Hepatocyte (in vitro differentiated cells): ENCODE measurements around the gene MRS2. TPM values are rescaled to one million over a fixed set of nuclear protein-coding genes. Genes with fewer than 3 reads are reported as not detected.

Experiments used
- DNase-seq: peaks from one replicate; pipeline ENCODE4 v3.0.0-alpha.2; 2016; ENCODE audit warnings: low spot score
- H2AFZ ChIP-seq: fragments of 200-600 bp; sonication (generic); 2 replicates; pipeline ENCODE4 v1.6.0; 2016; ENCODE audit warnings: antibody characterized with exemption, mild to moderate bottlenecking
- H3K27ac ChIP-seq: fragments of 200-600 bp; sonication (generic); 2 replicates; pipeline ENCODE4 v1.5.1; 2016; ENCODE audit warnings: mild to moderate bottlenecking
- H3K27me3 ChIP-seq: fragments of 200-600 bp; sonication (generic); 2 replicates; pipeline ENCODE4 v1.6.1; 2016
- H3K36me3 ChIP-seq: fragments of 200-600 bp; sonication (generic); replicated peaks from 2 replicates; pipeline ENCODE4 v1.5.1; 2016; ENCODE audit warnings: low read depth; ENCODE audit not compliant: insufficient read depth
- H3K4me1 ChIP-seq: fragments of 200-600 bp; sonication (generic); 2 replicates; pipeline ENCODE4 v1.5.1; 2016; ENCODE audit warnings: mild to moderate bottlenecking, moderate library complexity; ENCODE audit not compliant: insufficient read depth
- H3K4me2 ChIP-seq: fragments of 200-600 bp; sonication (generic); 2 replicates; pipeline ENCODE4 v1.6.0; 2016
- H3K4me3 ChIP-seq: fragments of 200-600 bp; sonication (generic); 2 replicates; pipeline ENCODE4 v1.5.1; 2016; ENCODE audit warnings: mild to moderate bottlenecking
- H3K79me2 ChIP-seq: fragments of 200-600 bp; sonication (generic); 2 replicates; pipeline ENCODE4 v1.6.0; 2017; ENCODE audit warnings: mild to moderate bottlenecking
- H3K9me2 ChIP-seq: fragments of 200-600 bp; sonication (generic); replicated peaks from 2 replicates; pipeline ENCODE4 v1.6.0; 2017; ENCODE audit warnings: mild to moderate bottlenecking; ENCODE audit not compliant: insufficient read depth
- H3K9me3 ChIP-seq: fragments of 200-600 bp; sonication (generic); 2 replicates; pipeline ENCODE4 v1.5.1; 2016; ENCODE audit warnings: low read depth, mild to moderate bottlenecking
- H4K20me1 ChIP-seq: fragments of 200-600 bp; sonication (generic); 2 replicates; pipeline ENCODE4 v1.6.0; 2016; ENCODE audit warnings: mild to moderate bottlenecking; ENCODE audit not compliant: insufficient read depth, poor library complexity, severe bottlenecking
- CTCF ChIP-seq: fragments of 200-600 bp; sonication (generic); IDR thresholded peaks from 2 replicates; pipeline ENCODE4 v1.5.1; 2016; ENCODE audit warnings: antibody characterized with exemption, mild to moderate bottlenecking; ENCODE audit not compliant: poor library complexity
- EZH2 ChIP-seq: fragments of 200-600 bp; sonication (generic); IDR thresholded peaks from 2 replicates; pipeline ENCODE4 v1.6.1; 2016; ENCODE audit warnings: antibody characterized with exemption, mild to moderate bottlenecking, borderline replicate concordance
- EZH2phosphoT487 ChIP-seq: fragments of 200-600 bp; sonication (generic); IDR thresholded peaks from one replicate; pipeline ENCODE4 v1.6.1; 2018; ENCODE audit warnings: antibody characterized with exemption, mild to moderate bottlenecking, low read depth, moderate library complexity; ENCODE audit not compliant: unreplicated experiment, severe bottlenecking
- WGBS: methylation state at CpG from one replicate; pipeline ENCODE4 v1.1.6; 2016; ENCODE audit warnings: low lambda C conversion rate; ENCODE audit errors: missing lambda C conversion rate; 5-methylcytosine and 5-hydroxymethylcytosine counted together
- polyA plus RNA-seq: library from polyadenylated mRNA; unstranded; fragments of >200 nt; fragmentation: Nextera tagmentation; extraction: Ambion mirVana; gene quantifications from 2 replicates; pipeline ENCODE4 v1.2.1, GENCODE V29; 2016
- total RNA-seq: library from RNA; depleted of rRNA; stranded (reverse); fragments of >200 nt; gene quantifications from 2 replicates; pipeline ENCODE4 v1.2.3, GENCODE V29; 2014

The MRS2 gene
- total and polyA plus RNA-seq, 2 experiments from 2014 or later, result 21.9 to 34.1 TPM

DNA sequence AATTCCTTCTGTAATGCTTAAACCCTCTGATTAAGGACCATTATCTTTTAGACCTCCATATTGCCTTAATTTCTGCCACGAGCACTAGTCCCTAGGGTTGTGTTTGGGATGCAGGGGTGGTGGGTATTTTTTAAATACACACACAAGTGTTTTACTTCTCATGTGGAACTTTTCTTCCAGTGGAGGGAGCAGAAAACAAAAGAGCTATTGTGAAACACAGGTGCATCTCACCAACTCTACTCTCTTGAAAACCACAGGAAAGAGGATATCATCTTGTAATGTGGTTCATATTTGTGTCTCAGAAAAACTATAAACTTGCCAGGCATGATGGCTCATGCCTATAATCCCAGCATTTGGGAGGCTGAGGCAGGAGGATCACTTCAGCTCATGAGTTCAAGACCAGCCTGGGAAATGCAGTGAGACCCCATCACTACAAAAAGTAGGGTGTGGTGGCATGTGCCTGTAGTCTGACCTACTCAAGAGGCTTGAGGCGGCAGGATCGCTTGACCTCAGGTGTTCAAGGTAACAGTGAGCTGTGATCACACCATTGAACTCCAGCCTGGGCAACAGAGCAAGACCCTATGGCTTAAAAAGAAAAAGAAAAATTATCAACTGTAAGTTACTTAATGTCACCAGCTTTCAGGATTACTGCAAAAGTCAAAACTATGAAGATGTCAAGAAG, 37.3 kb downstream of the MRS2 start:
- WGBS, result 91% methylated on average over 3 of the region's 3 CpGs
- H3K79me2 ChIP-seq, result no peaks in the 10 kb centered on the region
- no peak overlapping the region for H3K4me2 ChIP-seq
- H3K27me3 ChIP-seq, result no peaks in the 10 kb centered on the region
- no peak for TF ChIP-seq EZH2phosphoT487
- TF ChIP-seq CTCF, result no peak
- no peak for TF ChIP-seq EZH2
- no peaks in the 10 kb centered on the region for H3K36me3 ChIP-seq
- no peaks in the 10 kb centered on the region for H3K9me2 ChIP-seq
- no peaks in the 10 kb centered on the region for H3K9me3 ChIP-seq
- H2AFZ ChIP-seq, result no peak overlapping the region
- no peak for DNase-seq
- H3K4me1 ChIP-seq, result no peaks in the 10 kb centered on the region
- no peak overlapping the region for H3K27ac ChIP-seq
- H3K4me3 ChIP-seq, result no peak overlapping the region
- no peaks in the 10 kb centered on the region for H4K20me1 ChIP-seq

GRCh38 chr6:24440897-24441598, 38.3 kb downstream of the MRS2 start:
- no peak overlapping the region for H2AFZ ChIP-seq
- H3K9me2 ChIP-seq, result no peaks in the 10 kb centered on the region
- no peak overlapping the region for H3K4me3 ChIP-seq
- no peak overlapping the region for H3K4me2 ChIP-seq
- H3K9me3 ChIP-seq, result no peaks in the 10 kb centered on the region
- no peaks in the 10 kb centered on the region for H4K20me1 ChIP-seq
- no peak for DNase-seq
- H3K36me3 ChIP-seq, result no peaks in the 10 kb centered on the region
- H3K27me3 ChIP-seq, result no peaks in the 10 kb centered on the region
- H3K79me2 ChIP-seq, result no peaks in the 10 kb centered on the region
- H3K4me1 ChIP-seq, result no peaks in the 10 kb centered on the region
- 70% methylated on average over 16 of the region's 16 CpGs for WGBS
- TF ChIP-seq EZH2 (no peak), EZH2phosphoT487 (no peak), CTCF (no peak)
- no peak overlapping the region for H3K27ac ChIP-seq

- TF ChIP-seq EZH2phosphoT487, result no peak
- no peak for TF ChIP-seq CTCF
- no peak for TF ChIP-seq EZH2
- no peak overlapping the region for H2AFZ ChIP-seq
- H3K36me3 ChIP-seq, result no peaks in the 10 kb centered on the region
- no peak overlapping the region for H3K4me2 ChIP-seq
- no peaks in the 10 kb centered on the region for H4K20me1 ChIP-seq
- H3K27me3 ChIP-seq, result no peaks in the 10 kb centered on the region
- H3K9me3 ChIP-seq, result no peaks in the 10 kb centered on the region
- H3K27ac ChIP-seq, result no peak overlapping the region
- DNase-seq, result no peak
- no peaks in the 10 kb centered on the region for H3K4me1 ChIP-seq
- no peaks in the 10 kb centered on the region for H3K79me2 ChIP-seq
- no peaks in the 10 kb centered on the region for H3K9me2 ChIP-seq
- H3K4me3 ChIP-seq, result no peak overlapping the region
- 67% methylated on average over 3 of the region's 3 CpGs for WGBS
These were observed 38.8 kb downstream of the MRS2 start for GRCh38 chr6:24441599-24441904.
